PC-9 (cell line): ENCODE measurements around the gene GRN. TPM values are rescaled to one million over a fixed set of nuclear protein-coding genes. Genes with fewer than 3 reads are reported as not detected.
"Not testable (repeated sequence)": the region's sequence is repeated elsewhere in the genome, so short reads cannot be mapped to it uniquely, and the experiment has no call there.

Experiments used
- BruUV-seq: library from RNA; stranded (reverse); fragments of 400-500 nt; replicated peaks from 2 replicates; lab custom pipeline; 2021; lab: Mats Ljungman, UMichigan
- CTCF ChIA-PET: fragments of 300-600 bp; sonication (Branson Sonifier 250); formaldehyde crosslinking; loops from one replicate; lab custom pipeline; 2022; ENCODE audit warnings: antibody characterized with exemption; lab: Charles Lee
- POLR2A ChIA-PET: fragments of 300-600 bp; sonication (Branson Sonifier 250); formaldehyde crosslinking; loops from one replicate; lab custom pipeline; 2022; ENCODE audit warnings: antibody characterized with exemption; ENCODE audit not compliant: unreplicated experiment; lab: Charles Lee
- DNase-seq, 2 experiments: peaks; one replicate each; pipeline versions ENCODE4 v3.0.0 to v3.0.0-alpha.2; 2015 to 2022; ENCODE audit warnings: mixed read lengths in 1 of 2
- H2AFZ ChIP-seq: fragments of 200-600 bp; sonication (generic); 2 replicates; pipeline ENCODE4 v1.8.1; 2017; ENCODE audit warnings: antibody characterized with exemption
- H3F3A ChIP-seq: fragments of 200-600 bp; sonication (generic); 2 replicates; pipeline ENCODE4 v1.8.1; 2017; ENCODE audit warnings: antibody characterized with exemption, mild to moderate bottlenecking, low read depth; ENCODE audit not compliant: insufficient read depth
- H3K27ac ChIP-seq: fragments of 200-600 bp; sonication (generic); 2 replicates; pipeline ENCODE4 v1.6.1; 2016; ENCODE audit warnings: mixed run types
- H3K27me3 ChIP-seq: fragments of 200-600 bp; sonication (generic); 2 replicates; pipeline ENCODE4 v1.6.1; 2016; ENCODE audit warnings: low read depth, mixed run types; ENCODE audit not compliant: insufficient read depth
- H3K36me3 ChIP-seq: fragments of 200-600 bp; sonication (generic); 2 replicates; pipeline ENCODE4 v1.6.1; 2016; ENCODE audit warnings: low read depth, mixed run types
- H3K4me1 ChIP-seq: fragments of 200-600 bp; sonication (generic); replicated peaks from 2 replicates; pipeline ENCODE4 v1.6.1; 2016; ENCODE audit warnings: mixed run types; ENCODE audit not compliant: insufficient read depth
- H3K4me2 ChIP-seq: fragments of 200-600 bp; sonication (generic); 2 replicates; pipeline ENCODE4 v1.6.1; 2017; ENCODE audit warnings: mixed run types
- H3K4me3 ChIP-seq: fragments of 200-600 bp; sonication (generic); 2 replicates; pipeline ENCODE4 v1.6.1; 2016; ENCODE audit warnings: mixed run types
- H3K79me2 ChIP-seq: fragments of 200-600 bp; sonication (generic); 2 replicates; pipeline ENCODE4 v1.6.1; 2017; ENCODE audit warnings: low read depth, mixed run types
- H3K9me2 ChIP-seq: fragments of 200-600 bp; sonication (generic); 2 replicates; pipeline ENCODE4 v1.8.1; 2017; ENCODE audit warnings: mild to moderate bottlenecking; ENCODE audit not compliant: insufficient read depth
- H3K9me3 ChIP-seq: fragments of 200-600 bp; sonication (generic); 2 replicates; pipeline ENCODE4 v1.8.1; 2016; ENCODE audit warnings: low read depth; ENCODE audit not compliant: insufficient read depth
- H4K20me1 ChIP-seq: fragments of 200-600 bp; sonication (generic); 2 replicates; pipeline ENCODE4 v1.8.1; 2017; ENCODE audit not compliant: insufficient read depth
- EZH2 ChIP-seq: fragments of 200-600 bp; sonication (generic); IDR thresholded peaks from 2 replicates; pipeline ENCODE4 v1.8.0; 2017; ENCODE audit warnings: antibody characterized with exemption, low read depth
- intact Hi-C: fragments of 100-400 bp; cut with micrococcal nuclease; formaldehyde crosslinking; loops from one replicate; pipeline ENCODE4 v1.10.0; 2022; ENCODE audit not compliant: unreplicated experiment
- total RNA-seq: library from RNA; stranded (reverse); gene quantifications from 2 replicates; pipeline ENCODE4 v1.2.3, GENCODE V29; 2021
- TF ChIP-seq, protein P1 (sequence below): fragments of 200-600 bp; sonication (generic); conservative IDR thresholded peaks from 2 replicates; pipeline ENCODE4 v1.6.1; 2017; ENCODE audit warnings: mixed run types, antibody characterized with exemption, mild to moderate bottlenecking, moderate library complexity

Gene GRN
- total RNA-seq, 1 experiment from 2014 or later, result 226 TPM

DNA sequence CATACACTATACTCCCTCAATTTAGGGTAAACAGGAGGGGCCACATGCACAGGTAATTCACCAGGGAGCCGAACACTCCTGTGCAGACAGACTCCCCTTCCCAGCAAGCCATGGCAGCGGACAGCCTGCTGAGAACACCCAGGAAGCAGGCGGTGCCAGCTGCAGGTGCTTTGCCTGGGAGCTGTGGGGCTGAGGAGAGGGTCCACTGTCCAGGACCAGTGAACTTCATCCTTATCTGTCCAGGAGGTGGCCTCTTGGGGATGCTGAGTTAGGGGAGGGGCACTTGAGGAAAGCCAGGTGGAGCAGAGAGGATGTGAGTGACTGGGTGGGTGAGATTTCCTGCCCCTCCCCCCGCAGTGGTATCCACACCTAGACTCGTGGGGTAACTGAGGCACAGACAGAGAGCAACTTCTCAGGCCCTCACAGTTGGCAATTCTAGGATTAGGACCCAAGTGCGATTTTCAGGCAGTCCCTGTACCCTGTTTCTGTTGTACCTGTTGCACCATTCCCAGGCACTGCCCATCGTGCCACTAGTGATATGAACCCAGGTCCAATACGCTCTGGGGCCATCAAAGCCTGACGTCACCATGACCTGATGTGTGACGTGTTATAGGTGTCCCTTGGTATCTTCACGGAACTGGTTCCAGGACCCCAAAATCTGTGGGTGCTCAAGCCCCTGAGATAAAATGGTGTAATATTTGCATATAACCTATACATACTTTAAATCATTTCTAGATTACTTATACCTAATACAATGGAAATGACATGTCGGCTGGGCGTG, 1.2 kb downstream of the GRN start:
- no peaks in the 10 kb centered on the region for H3K36me3 ChIP-seq
- H3K9me3 ChIP-seq, result no peaks in the 10 kb centered on the region
- BruUV-seq, result no TSS peak
- ChIA-PET POLR2A (interaction anchor here (0.6 to 1.5 kb wide), 2 partner anchors 19 to 416 kb away, joined by 5 to 7 read pairs; no protein-coding TSS in a partner anchor), CTCF (interaction anchor here (0.5 to 1.1 kb wide), 2 partner anchors 19 to 276 kb away, joined by 3 read pairs; no protein-coding TSS in a partner anchor)
- H4K20me1 ChIP-seq, result peaks cover 10% of the 10 kb centered on the region; the same call in 1 of the 2 replicates
- H3K27ac ChIP-seq, result no peak overlapping the region
- no peak overlapping the region for H2AFZ ChIP-seq
- peak overlapping the region; percentile 93 for H3K4me2 ChIP-seq
- intact Hi-C loops, result loop anchor here (10.0 kb wide), 1 partner anchor 271 kb away; the partner anchor contains the start of gene G6PC3
- peaks cover 8% of the 10 kb centered on the region for H3K4me1 ChIP-seq
- no peaks in the 10 kb centered on the region for H3K27me3 ChIP-seq
- H3K9me2 ChIP-seq, result no peaks in the 10 kb centered on the region
- H3F3A ChIP-seq, result peaks cover 2% of the 10 kb centered on the region; the same call in 1 of the 2 replicates
- TF ChIP-seq EZH2, result no peak
- TF ChIP-seq, protein P1, sequence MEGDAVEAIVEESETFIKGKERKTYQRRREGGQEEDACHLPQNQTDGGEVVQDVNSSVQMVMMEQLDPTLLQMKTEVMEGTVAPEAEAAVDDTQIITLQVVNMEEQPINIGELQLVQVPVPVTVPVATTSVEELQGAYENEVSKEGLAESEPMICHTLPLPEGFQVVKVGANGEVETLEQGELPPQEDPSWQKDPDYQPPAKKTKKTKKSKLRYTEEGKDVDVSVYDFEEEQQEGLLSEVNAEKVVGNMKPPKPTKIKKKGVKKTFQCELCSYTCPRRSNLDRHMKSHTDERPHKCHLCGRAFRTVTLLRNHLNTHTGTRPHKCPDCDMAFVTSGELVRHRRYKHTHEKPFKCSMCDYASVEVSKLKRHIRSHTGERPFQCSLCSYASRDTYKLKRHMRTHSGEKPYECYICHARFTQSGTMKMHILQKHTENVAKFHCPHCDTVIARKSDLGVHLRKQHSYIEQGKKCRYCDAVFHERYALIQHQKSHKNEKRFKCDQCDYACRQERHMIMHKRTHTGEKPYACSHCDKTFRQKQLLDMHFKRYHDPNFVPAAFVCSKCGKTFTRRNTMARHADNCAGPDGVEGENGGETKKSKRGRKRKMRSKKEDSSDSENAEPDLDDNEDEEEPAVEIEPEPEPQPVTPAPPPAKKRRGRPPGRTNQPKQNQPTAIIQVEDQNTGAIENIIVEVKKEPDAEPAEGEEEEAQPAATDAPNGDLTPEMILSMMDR, result peak; percentile 19; the same call in 1 of the 2 replicates
- peak overlapping the region; percentile 95; the same call in 1 of the 2 replicates for H3K4me3 ChIP-seq
- peaks cover 7% of the 10 kb centered on the region; the same call in 1 of the 2 replicates for H3K79me2 ChIP-seq
- no peak for DNase-seq

DNA sequence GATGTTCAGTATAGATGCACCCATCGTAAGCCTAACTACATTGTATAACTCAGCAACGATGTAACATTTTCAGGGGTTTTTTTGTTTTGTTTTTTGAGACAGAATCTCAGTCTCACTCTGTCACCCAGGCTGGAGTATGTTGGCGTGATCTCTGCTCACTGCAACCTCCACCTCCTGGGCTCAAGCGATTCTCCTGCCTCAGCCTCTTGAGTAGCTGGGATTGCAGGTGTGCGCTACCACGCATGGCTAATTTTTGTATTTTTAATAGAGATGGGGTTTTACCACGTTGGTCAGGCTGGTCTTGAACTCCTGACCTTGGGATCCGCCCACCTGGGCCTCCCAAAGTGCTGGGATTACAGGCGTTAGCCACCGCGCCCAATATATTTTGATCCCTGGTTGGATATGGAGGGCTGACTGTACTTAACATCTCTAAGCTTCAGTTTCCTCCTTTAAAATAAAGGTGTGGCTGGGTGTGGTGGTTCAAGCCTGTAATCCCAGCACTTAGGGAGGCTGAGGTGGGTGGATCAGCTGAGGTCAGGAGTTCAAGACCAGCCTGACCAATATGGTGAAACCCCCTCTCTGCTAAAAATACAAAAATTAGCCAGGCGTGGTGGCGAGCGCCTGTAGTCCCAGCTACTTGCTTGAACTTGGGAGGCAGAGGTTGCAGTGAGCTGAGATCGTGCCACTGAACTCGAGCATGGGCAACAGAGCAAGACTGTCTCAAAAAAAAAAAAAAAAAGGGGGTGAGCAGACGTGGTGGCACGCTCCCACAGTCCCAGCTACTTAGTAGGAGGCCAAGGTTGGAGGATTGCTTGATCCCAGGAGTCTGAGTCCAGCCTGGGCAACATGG, 2.3 kb downstream of the GRN start:
- peaks cover 10% of the 10 kb centered on the region; the same call in 1 of the 2 replicates for H4K20me1 ChIP-seq
- H3K79me2 ChIP-seq, H3K4me3 ChIP-seq, H3K4me2 ChIP-seq, POLR2A ChIA-PET, DNase-seq, BruUV-seq, H3K4me1 ChIP-seq, H3K27me3 ChIP-seq, H3K36me3 ChIP-seq, H3F3A ChIP-seq, H3K9me3 ChIP-seq, H3K27ac ChIP-seq, H2AFZ ChIP-seq, H3K9me2 ChIP-seq: not testable (repeated sequence)
- CTCF ChIA-PET, result interaction anchor here (0.6 kb wide), 1 partner anchor 82 kb away, joined by 15 read pairs; no protein-coding TSS in a partner anchor
- intact Hi-C loops, result loop anchor here (10.0 kb wide), 1 partner anchor 273 kb away; the partner anchor contains the start of gene G6PC3

DNA sequence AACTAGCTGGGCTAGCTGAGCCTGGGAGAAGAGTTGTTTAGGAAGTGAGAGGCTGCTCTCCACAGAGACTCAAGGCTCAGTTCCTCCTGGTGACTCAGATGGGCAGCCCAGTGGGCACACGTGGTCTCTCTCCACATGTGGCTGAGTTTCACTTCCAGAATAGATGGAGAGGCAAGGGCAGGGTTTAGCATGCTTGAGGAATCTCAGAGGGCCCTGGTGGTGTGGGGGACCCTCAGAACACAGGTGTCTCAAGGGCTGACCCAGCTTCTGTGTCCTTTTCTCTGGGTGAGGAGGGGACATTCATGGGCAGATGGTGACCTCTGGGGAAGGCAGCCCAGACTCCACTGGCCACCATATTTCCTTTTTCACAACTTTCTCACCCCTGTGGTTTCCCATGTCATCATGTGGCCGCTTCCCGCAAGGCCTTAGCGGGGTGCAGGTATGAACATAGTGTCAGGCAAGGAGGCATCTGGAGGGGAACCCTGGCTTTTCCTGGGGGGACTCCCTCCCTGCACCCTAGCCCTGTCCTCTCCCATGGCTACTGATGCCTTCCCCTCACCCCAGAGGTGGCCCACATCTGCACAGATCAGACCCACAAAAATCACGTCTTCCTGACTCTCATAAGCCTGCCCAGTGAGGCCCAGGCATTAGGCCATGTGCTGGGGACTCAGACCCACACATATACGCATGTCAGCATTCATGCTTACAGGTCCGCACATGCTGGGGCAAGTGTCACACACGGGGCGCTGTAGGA, 3.3 kb downstream of the GRN start:
- Histone ChIP-seq H3K36me3 (no peaks in the 10 kb centered on the region), H3K4me3 (no peak overlapping the region), H3K9me2 (no peaks in the 10 kb centered on the region), H3K4me2 (no peak overlapping the region), H3K27ac (no peak overlapping the region), H3F3A (no peaks in the 10 kb centered on the region; the same call in 1 of the 2 replicates), H3K79me2 (peaks cover 7% of the 10 kb centered on the region; the same call in 1 of the 2 replicates), H2AFZ (no peak overlapping the region), H3K27me3 (no peaks in the 10 kb centered on the region), H3K9me3 (no peaks in the 10 kb centered on the region), H3K4me1 (peaks cover 6% of the 10 kb centered on the region), H4K20me1 (peaks cover 10% of the 10 kb centered on the region; the same call in 1 of the 2 replicates)
- TF ChIP-seq EZH2, result no peak
- TF ChIP-seq, protein P1, result no peak
- BruUV-seq, result no TSS peak
- CTCF ChIA-PET, result no interaction called here
- POLR2A ChIA-PET, result no interaction called here
- intact Hi-C loops, result loop anchor here (10.0 kb wide), 1 partner anchor 274 kb away; the partner anchor contains the start of gene G6PC3
- no peak for DNase-seq
